HFFc6 (cell line): Measurements from ENCODE around the gene EHBP1L1. TPM values are rescaled to one million over a fixed set of nuclear protein-coding genes. Genes with fewer than 3 reads are reported as not detected.
A peak's percentile ranks its signal among the peaks of the same experiment; 100 is the strongest.

Source experiments
- DNase-seq: peaks from one replicate; pipeline ENCODE4 v3.0.0-alpha.2; 2018
- H3K27ac Mint-ChIP-seq: 2 replicates; pipeline ENCODE4 v1.8.0; 2020; ENCODE audit warnings: mild to moderate bottlenecking, mixed read lengths
- H3K27me3 Mint-ChIP-seq: 2 replicates; pipeline ENCODE4 v1.8.0; 2021; ENCODE audit warnings: mild to moderate bottlenecking, moderate library complexity, mixed read lengths; ENCODE audit not compliant: insufficient read depth
- H3K36me3 Mint-ChIP-seq: 2 replicates; pipeline ENCODE4 v1.8.0; 2021; ENCODE audit warnings: low read depth, mixed read lengths
- H3K4me1 Mint-ChIP-seq: 2 replicates; pipeline ENCODE4 v1.8.0; 2020; ENCODE audit warnings: low read depth, mixed read lengths
- H3K4me3 Mint-ChIP-seq: 2 replicates; pipeline ENCODE4 v1.8.0; 2020; ENCODE audit warnings: mild to moderate bottlenecking, moderate library complexity, mixed read lengths
- H3K9me3 Mint-ChIP-seq: 2 replicates; pipeline ENCODE4 v1.8.0; 2020; ENCODE audit warnings: mild to moderate bottlenecking, mixed read lengths
- CTCF ChIP-seq: fragments of 200-600 bp; sonication (generic); IDR thresholded peaks from 2 replicates; pipeline ENCODE4 v1.5.0; 2021; ENCODE audit warnings: antibody characterized with exemption, mild to moderate bottlenecking
- total RNA-seq, 6 experiments: library from RNA; stranded (reverse); fragmentation: NEBNext Ultra II Directional; extraction: Animal tissue kit (Norgen Biotek cat#: 25700); gene quantifications; 2 replicates in 1 of 6; 3 replicates in 5 of 6; pipeline ENCODE4 v1.2.3, GENCODE V29; 2021

Gene EHBP1L1
- total RNA-seq, 6 experiments from 2014 or later = 47.5 to 69.3 (median 61.3) TPM

- Mint-ChIP-seq H3K9me3 (no peaks in the 10 kb centered on the region), H3K4me1 (peaks cover 42% of the 10 kb centered on the region), H3K36me3 (peaks cover 29% of the 10 kb centered on the region), H3K27ac (no peak overlapping the region), H3K4me3 (no peak overlapping the region), H3K27me3 (peaks cover 3% of the 10 kb centered on the region; the same call in 1 of the 2 replicates)
- TF ChIP-seq CTCF = no peak
- no peak for DNase-seq
Measured at GRCh38 chr11:65607614-65608426, 32.0 kb downstream of the EHBP1L1 start.

- Mint-ChIP-seq H3K9me3 (no peaks in the 10 kb centered on the region), H3K4me1 (peaks cover 48% of the 10 kb centered on the region), H3K36me3 (peaks cover 18% of the 10 kb centered on the region), H3K27me3 (peaks cover 3% of the 10 kb centered on the region; the same call in 1 of the 2 replicates), H3K4me3 (no peak overlapping the region), H3K27ac (peak overlapping the region; percentile 15; the same call in 1 of the 2 replicates)
- DNase-seq = no peak
- TF ChIP-seq CTCF = no peak
Measured at GRCh38 chr11:65609229-65609628, 33.4 kb downstream of the EHBP1L1 start.

GRCh38 chr11:65609665-65610064 lies 33.8 kb downstream of the EHBP1L1 start:
- H3K27me3 Mint-ChIP-seq = peaks cover 3% of the 10 kb centered on the region; the same call in 1 of the 2 replicates
- peak overlapping the region; percentile 19; the same call in 1 of the 2 replicates for H3K27ac Mint-ChIP-seq
- H3K4me3 Mint-ChIP-seq = peak overlapping the region; percentile 1; the same call in 1 of the 2 replicates

GRCh38 chr11:65610404-65610803 lies 34.6 kb downstream of the EHBP1L1 start:
- H3K4me3 Mint-ChIP-seq = peak overlapping the region; percentile 1
- H3K4me1 Mint-ChIP-seq = peaks cover 48% of the 10 kb centered on the region
- H3K27me3 Mint-ChIP-seq = peaks cover 3% of the 10 kb centered on the region
- TF ChIP-seq CTCF = no peak
- no peak for DNase-seq
- H3K9me3 Mint-ChIP-seq = no peaks in the 10 kb centered on the region
- H3K36me3 Mint-ChIP-seq = peaks cover 15% of the 10 kb centered on the region
- H3K27ac Mint-ChIP-seq = peak overlapping the region; percentile 19; the same call in 1 of the 2 replicates

More at GRCh38 chr11:65609665-65610064, 33.8 kb downstream of the EHBP1L1 start:
- no peaks in the 10 kb centered on the region for H3K9me3 Mint-ChIP-seq
- TF ChIP-seq CTCF = no peak
- peaks cover 15% of the 10 kb centered on the region for H3K36me3 Mint-ChIP-seq
- no peak for DNase-seq
- peaks cover 48% of the 10 kb centered on the region for H3K4me1 Mint-ChIP-seq

GRCh38 chr11:65611028-65611757 lies 35.3 kb downstream of the EHBP1L1 start:
- H3K36me3 Mint-ChIP-seq = peaks cover 15% of the 10 kb centered on the region
- peaks cover 3% of the 10 kb centered on the region for H3K27me3 Mint-ChIP-seq
- H3K27ac Mint-ChIP-seq = peak overlapping the region; percentile 77; the same call in 1 of the 2 replicates
- no peak for DNase-seq
- H3K4me1 Mint-ChIP-seq = peaks cover 48% of the 10 kb centered on the region
- TF ChIP-seq CTCF = no peak
- H3K9me3 Mint-ChIP-seq = no peaks in the 10 kb centered on the region
- peak overlapping the region; percentile 96 for H3K4me3 Mint-ChIP-seq
